ENCODE measurements around the gene MTFP1.
"Not testable (repeated sequence)": the region's sequence is repeated elsewhere in the genome, so short reads cannot be mapped to it uniquely, and the experiment has no call there.

Gene MTFP1

GRCh38 chr22:30402028-30402765 lies 23.4 kb upstream of the MTFP1 start:
- DNase-seq, result peak in 1 of 14 donors; percentile 21

GRCh38 chr22:30402766-30403104 lies 22.8 kb upstream of the MTFP1 start:
- not testable (repeated sequence) for DNase-seq

- no peak for DNase-seq
These were observed 21.3 kb upstream of the MTFP1 start for GRCh38 chr22:30404307-30404706.

- DNase-seq, result no peak
These were observed 19.8 kb upstream of the MTFP1 start for GRCh38 chr22:30405731-30406130.

- no peak for DNase-seq
These were observed 19.2 kb upstream of the MTFP1 start for GRCh38 chr22:30406400-30406799.

- DNase-seq, result no peak
These were observed 17.0 kb upstream of the MTFP1 start for GRCh38 chr22:30408388-30409102.

GRCh38 chr22:30411780-30412179 lies 13.8 kb upstream of the MTFP1 start:
- DNase-seq, result no peak

GRCh38 chr22:30413001-30413400 lies 12.6 kb upstream of the MTFP1 start:
- DNase-seq, result no peak

- DNase-seq, result no peak
These were observed 11.6 kb upstream of the MTFP1 start for GRCh38 chr22:30413745-30414524.

- no peak for DNase-seq
These were observed 11.0 kb upstream of the MTFP1 start for GRCh38 chr22:30414525-30415047.

GRCh38 chr22:30416403-30416802 lies 9.2 kb upstream of the MTFP1 start:
- DNase-seq, result no peak

- DNase-seq, result no peak
These were observed 8.7 kb upstream of the MTFP1 start for GRCh38 chr22:30416837-30417236.

GRCh38 chr22:30420347-30421125 lies 5.0 kb upstream of the MTFP1 start:
- no peak for DNase-seq

GRCh38 chr22:30421695-30422480 lies 3.7 kb upstream of the MTFP1 start:
- DNase-seq, result no peak

- DNase-seq, result peak in 11 of 14 donors; percentile 54 to 94 (median 76)
These were observed 2.9 kb upstream of the MTFP1 start for GRCh38 chr22:30422481-30423300.

GRCh38 chr22:30423301-30423958 lies 2.1 kb upstream of the MTFP1 start:
- DNase-seq, result peak in 6 of 14 donors; percentile 64 to 82 (median 78)

- DNase-seq, result peak; percentile 93 to 99 (median 98)
These were observed 1.5 kb upstream of the MTFP1 start for GRCh38 chr22:30423959-30424533.

- peak in 2 of 14 donors; percentile 42 to 66 for DNase-seq
These were observed 838 bp upstream of the MTFP1 start for GRCh38 chr22:30424534-30425326.

GRCh38 chr22:30425327-30425615 lies 297 bp upstream of the MTFP1 start:
- DNase-seq, result no peak

All from C1 segment of cervical spinal cord (tissue), 14 donors.